OCI-LY1 (cell line): ENCODE measurements around the gene CEP290.

Experiments
- H2AFZ ChIP-seq: fragments of 200-600 bp; sonication (generic), shearing (Covaris generic); 2 replicates; pipeline ENCODE4 v1.6.0; 2014; ENCODE audit warnings: antibody characterized with exemption, mild to moderate bottlenecking, low read length
- H3F3A ChIP-seq: fragments of 200-600 bp; sonication (generic), shearing (Covaris generic); 2 replicates; pipeline ENCODE4 v1.6.0; 2014; ENCODE audit warnings: mild to moderate bottlenecking, antibody characterized with exemption, low read length, moderate library complexity; ENCODE audit not compliant: insufficient read depth
- H3K27ac ChIP-seq: fragments of 200-600 bp; sonication (generic); 2 replicates; pipeline ENCODE4 v1.5.1; 2014; ENCODE audit warnings: low read length, mixed run types, mild to moderate bottlenecking, low read depth; ENCODE audit not compliant: poor library complexity, severe bottlenecking
- H3K27me3 ChIP-seq: fragments of 200-600 bp; sonication (generic); 2 replicates; pipeline ENCODE4 v1.6.0; 2014; ENCODE audit warnings: antibody characterized with exemption, mild to moderate bottlenecking, low read length, moderate library complexity; ENCODE audit not compliant: insufficient read depth
- H3K36me3 ChIP-seq: fragments of 200-600 bp; sonication (generic); 2 replicates; pipeline ENCODE4 v1.6.1; 2014; ENCODE audit warnings: mild to moderate bottlenecking, antibody characterized with exemption, low read length, moderate library complexity, mixed read lengths; ENCODE audit not compliant: insufficient read depth
- H3K4me1 ChIP-seq: fragments of 200-600 bp; sonication (generic); 2 replicates; pipeline ENCODE4 v1.5.1; 2014; ENCODE audit warnings: mild to moderate bottlenecking, low read length, moderate library complexity; ENCODE audit not compliant: insufficient read depth, severe bottlenecking
- H3K4me2 ChIP-seq: fragments of 200-600 bp; sonication (generic), shearing (Covaris generic); 2 replicates; pipeline ENCODE4 v1.6.1; 2014; ENCODE audit warnings: low read length
- H3K4me3 ChIP-seq: fragments of 200-600 bp; sonication (generic); 2 replicates; pipeline ENCODE4 v1.5.1; 2014; ENCODE audit warnings: low read length, low read depth, mild to moderate bottlenecking, mixed read lengths; ENCODE audit not compliant: poor library complexity, severe bottlenecking
- H3K79me2 ChIP-seq: fragments of 200-600 bp; shearing (Covaris generic); 2 replicates; pipeline ENCODE4 v1.6.1; 2016; ENCODE audit warnings: mixed run types, low read length, mixed read lengths; ENCODE audit not compliant: insufficient read depth
- H3K9ac ChIP-seq: fragments of 200-600 bp; sonication (generic), shearing (Covaris generic); 2 replicates; pipeline ENCODE4 v1.6.1; 2014; ENCODE audit warnings: mild to moderate bottlenecking, low read length, mixed read lengths
- H3K9me2 ChIP-seq: fragments of 200-600 bp; sonication (generic), shearing (Covaris generic); 2 replicates; pipeline ENCODE4 v1.6.1; 2014; ENCODE audit warnings: low read depth, mild to moderate bottlenecking, low read length, mixed read lengths
- H3K9me3 ChIP-seq: fragments of 200-600 bp; shearing (Covaris generic); 2 replicates; pipeline ENCODE4 v1.6.1; 2014; ENCODE audit warnings: low read length, mixed read lengths
- H4K20me1 ChIP-seq: fragments of 200-600 bp; sonication (generic), shearing (Covaris generic); 2 replicates; pipeline ENCODE4 v1.6.0; 2016; ENCODE audit warnings: mild to moderate bottlenecking, low read length; ENCODE audit not compliant: insufficient read depth
- CTCF ChIP-seq: fragments of 200-600 bp; sonication (generic), shearing (Covaris generic); IDR thresholded peaks from 2 replicates; pipeline ENCODE4 v1.5.1; 2017; ENCODE audit warnings: mild to moderate bottlenecking, antibody characterized with exemption, low read length, moderate library complexity, mixed read lengths
- EZH2 ChIP-seq: fragments of 200-600 bp; sonication (generic), shearing (Covaris generic); IDR thresholded peaks from 2 replicates; pipeline ENCODE4 v1.8.0; 2017; ENCODE audit warnings: borderline replicate concordance, mixed run types, mild to moderate bottlenecking, antibody characterized with exemption, low read length, moderate library complexity, mixed read lengths

The CEP290 gene

DNA sequence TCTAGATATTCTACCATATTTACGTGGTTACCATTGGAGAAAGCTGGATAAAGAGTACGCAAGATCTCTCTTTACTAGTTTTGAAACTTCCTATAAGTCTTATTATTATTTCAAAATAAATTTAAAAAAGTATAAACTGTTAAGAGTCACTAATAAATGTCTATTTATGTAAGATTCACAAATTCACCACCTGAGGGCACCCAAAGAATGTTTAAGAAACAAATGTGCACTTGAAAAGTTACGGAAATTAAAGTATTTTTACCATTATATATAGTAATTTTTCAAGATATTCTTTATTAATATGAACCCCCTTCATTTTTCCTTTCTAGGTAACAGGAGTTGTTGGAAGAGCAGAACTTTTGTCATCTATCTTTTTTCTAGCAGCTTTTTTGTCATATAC lies 12.1 kb upstream of the CEP290 start:
- no peak overlapping the region for H3K27ac ChIP-seq
- H3K9me2 ChIP-seq: no peaks in the 10 kb centered on the region
- no peak overlapping the region for H2AFZ ChIP-seq
- no peaks in the 10 kb centered on the region for H3K27me3 ChIP-seq
- H3K4me2 ChIP-seq: no peak overlapping the region
- H3K4me3 ChIP-seq: no peak overlapping the region
- H3K36me3 ChIP-seq: peaks cover 4% of the 10 kb centered on the region; the same call in 1 of the 2 replicates
- no peaks in the 10 kb centered on the region for H3K79me2 ChIP-seq
- H3K9me3 ChIP-seq: no peaks in the 10 kb centered on the region
- H3K9ac ChIP-seq: no peak overlapping the region
- H3K4me1 ChIP-seq: no peaks in the 10 kb centered on the region
- no peaks in the 10 kb centered on the region for H4K20me1 ChIP-seq
- H3F3A ChIP-seq: no peaks in the 10 kb centered on the region
- TF ChIP-seq CTCF (peak; percentile 16), EZH2 (no peak)

DNA sequence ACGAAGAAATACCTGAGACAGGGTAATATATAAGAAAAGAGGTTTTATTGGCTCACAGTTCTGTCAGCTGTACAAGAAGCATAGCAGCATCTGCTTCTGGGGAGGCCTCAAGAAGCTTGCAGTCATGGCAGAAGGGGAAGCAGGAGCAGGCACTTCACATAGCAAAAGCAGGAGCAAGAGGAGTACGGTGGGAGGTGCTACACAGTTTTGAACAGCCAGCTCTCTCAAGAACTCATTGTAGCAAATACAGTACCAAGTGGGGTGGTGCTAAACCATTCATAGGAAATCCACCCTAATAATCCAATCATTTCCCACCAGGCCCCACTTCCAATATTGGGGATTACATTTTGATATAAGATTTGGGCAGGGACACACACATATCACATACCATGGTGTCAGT lies 8.2 kb upstream of the CEP290 start:
- no peaks in the 10 kb centered on the region for H3K27me3 ChIP-seq
- peaks cover 4% of the 10 kb centered on the region; the same call in 1 of the 2 replicates for H3K36me3 ChIP-seq
- H2AFZ ChIP-seq: no peak overlapping the region
- no peaks in the 10 kb centered on the region for H3K9me2 ChIP-seq
- peaks cover 3% of the 10 kb centered on the region; the same call in 1 of the 2 replicates for H4K20me1 ChIP-seq
- no peak overlapping the region for H3K4me3 ChIP-seq
- no peak overlapping the region for H3K27ac ChIP-seq
- TF ChIP-seq EZH2: no peak
- TF ChIP-seq CTCF: no peak
- no peaks in the 10 kb centered on the region; the same call in 1 of the 2 replicates for H3K79me2 ChIP-seq
- H3F3A ChIP-seq: no peaks in the 10 kb centered on the region
- H3K9ac ChIP-seq: no peak overlapping the region
- peaks cover 11% of the 10 kb centered on the region for H3K4me1 ChIP-seq
- H3K4me2 ChIP-seq: no peak overlapping the region
- H3K9me3 ChIP-seq: no peaks in the 10 kb centered on the region

DNA sequence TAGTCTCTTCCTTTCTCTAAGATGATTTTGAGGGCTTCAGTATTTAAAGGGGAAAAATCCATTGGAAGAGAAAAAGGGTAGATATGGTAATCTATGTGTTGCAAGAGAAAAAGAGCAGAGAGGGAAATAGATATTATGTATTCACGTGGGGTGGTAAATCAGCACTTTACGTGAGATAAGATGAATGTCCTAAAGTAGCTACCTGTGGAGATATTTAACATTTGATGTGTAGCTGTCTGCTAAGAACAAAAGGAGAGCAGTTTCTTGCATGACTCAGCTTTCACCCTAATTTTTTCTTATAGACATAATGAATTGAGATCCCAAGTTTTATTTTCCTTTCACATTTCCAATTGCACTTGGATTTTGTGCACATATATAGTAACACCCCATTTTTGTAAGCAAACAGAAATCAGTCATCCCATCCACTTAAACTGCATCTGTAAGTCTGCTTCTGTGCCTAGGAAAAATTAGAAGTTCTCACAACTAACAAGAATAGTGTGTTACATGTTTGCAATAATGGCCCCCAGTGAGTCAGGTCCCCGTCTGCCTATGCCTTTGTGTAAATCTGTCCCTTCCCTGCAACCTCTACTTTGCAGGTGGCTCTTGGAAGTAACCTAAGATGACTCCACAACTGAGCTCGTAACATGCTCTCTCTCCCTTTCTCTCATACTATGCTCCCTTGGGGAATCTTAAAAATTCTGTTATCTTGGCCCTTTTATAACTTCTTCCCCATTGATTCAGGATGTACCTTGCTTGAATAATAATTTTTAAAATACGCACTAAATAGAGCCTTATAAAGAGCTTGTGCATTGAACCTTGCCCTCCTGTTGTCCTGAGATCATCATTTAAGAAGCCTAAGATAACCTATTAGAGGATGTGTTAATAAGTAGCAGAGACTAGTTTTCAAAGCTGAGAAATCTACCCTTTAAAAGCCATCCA lies 3.9 kb upstream of the CEP290 start:
- Histone ChIP-seq H3K36me3 (peaks cover 4% of the 10 kb centered on the region; the same call in 1 of the 2 replicates), H4K20me1 (peaks cover 3% of the 10 kb centered on the region; the same call in 1 of the 2 replicates), H3K4me1 (peaks cover 41% of the 10 kb centered on the region), H3K27me3 (no peaks in the 10 kb centered on the region), H3K79me2 (peaks cover 11% of the 10 kb centered on the region), H3K9me3 (no peaks in the 10 kb centered on the region), H3K9ac (no peak overlapping the region), H3K4me3 (no peak overlapping the region), H3K4me2 (0 out of 2 replicates have a peak overlapping the region, but pooled peaks have one; percentile 22), H2AFZ (no peak overlapping the region), H3F3A (no peaks in the 10 kb centered on the region), H3K27ac (no peak overlapping the region), H3K9me2 (no peaks in the 10 kb centered on the region)
- no peak for TF ChIP-seq EZH2
- no peak for TF ChIP-seq CTCF
